GM12878 (cell line): Measurements from ENCODE around the gene LIPN. TPM values are rescaled to one million over a fixed set of nuclear protein-coding genes. Genes with fewer than 3 reads are reported as not detected.

Experiments used
- IRF3 ChIP-seq: fragments of 450-650 bp; IDR thresholded peaks from 2 replicates; pipeline ENCODE4 v1.6.1; 2014; ENCODE audit warnings: mild to moderate bottlenecking
- MEF2A ChIP-seq: IDR thresholded peaks from 2 replicates; pipeline ENCODE4 v1.6.1; 2011; ENCODE audit warnings: low read depth, mild to moderate bottlenecking, low read length, moderate library complexity; ENCODE audit not compliant: insufficient read depth
- SIX5 ChIP-seq: IDR thresholded peaks from 2 replicates; pipeline ENCODE4 v1.6.1; 2011; ENCODE audit warnings: mild to moderate bottlenecking, low read depth, low read length, moderate library complexity; ENCODE audit not compliant: severe bottlenecking
- USF1 ChIP-seq: IDR thresholded peaks from 2 replicates; pipeline ENCODE4 v1.6.1; 2011; ENCODE audit warnings: borderline replicate concordance, low read depth, mild to moderate bottlenecking, moderate library complexity, mixed read lengths, low read length; ENCODE audit not compliant: insufficient read depth; ENCODE audit errors: extremely low read length
- ZNF687 ChIP-seq: fragments of 450-650 bp; IDR thresholded peaks from 2 replicates; pipeline ENCODE4 v1.6.1; 2017; ENCODE audit warnings: mild to moderate bottlenecking, moderate library complexity
- polyA plus RNA-seq, 11 experiments: library from polyadenylated mRNA; depleted of rRNA in 4 of 11; unstranded in 6 of 11; stranded (reverse) in 5 of 11; fragments of >200 nt; fragmentation: Nextera tagmentation in 4 of 11; fragmentation: Illumina TruSeq in 1 of 11; extraction: Ambion mirVana in 4 of 11; extraction: Trizol in 1 of 11; gene quantifications; 1 replicate in 1 of 11; 2 replicates in 10 of 11; pipeline versions ENCODE4 v1.2.1 to v1.2.3, GENCODE V29; 2011 to 2016; ENCODE audit warnings: inconsistent platforms in 2 of 11, missing spikeins in 2 of 11, low read depth in 1 of 11
- total RNA-seq, 4 experiments: library from RNA; depleted of rRNA in 3 of 4; stranded (reverse); fragments of >200 nt in 3 of 4; fragmentation: Illumina TruSeq in 1 of 4; extraction: Trizol in 1 of 4; gene quantifications; 2 replicates each; pipeline versions ENCODE4 v1.2.1 to v1.2.3, GENCODE V29; 2013 to 2021

LIPN gene
- total and polyA plus RNA-seq, 10 of the 15 experiments (the other 5 are each of a cell fraction or from before 2014, with no cell fraction given) = 0.06 to 0.23 TPM; not detected in 8

- TF ChIP-seq IRF3 (no peak), SIX5 (no peak), MEF2A (no peak), USF1 (no peak), ZNF687 (no peak)
Measured at GRCh38 chr10:88805924-88806323, 46.1 kb downstream of the LIPN start (continued).
